Measurements from ENCODE around the gene TST. TPM values are rescaled to one million over a fixed set of nuclear protein-coding genes. Genes with fewer than 3 reads are reported as not detected.

Gene TST
- total and polyA plus RNA-seq, 2 of the 8 experiments (the other 6 are each of a cell fraction or from before 2014, with no cell fraction given) = 22.6 to 61.6 TPM

DNA sequence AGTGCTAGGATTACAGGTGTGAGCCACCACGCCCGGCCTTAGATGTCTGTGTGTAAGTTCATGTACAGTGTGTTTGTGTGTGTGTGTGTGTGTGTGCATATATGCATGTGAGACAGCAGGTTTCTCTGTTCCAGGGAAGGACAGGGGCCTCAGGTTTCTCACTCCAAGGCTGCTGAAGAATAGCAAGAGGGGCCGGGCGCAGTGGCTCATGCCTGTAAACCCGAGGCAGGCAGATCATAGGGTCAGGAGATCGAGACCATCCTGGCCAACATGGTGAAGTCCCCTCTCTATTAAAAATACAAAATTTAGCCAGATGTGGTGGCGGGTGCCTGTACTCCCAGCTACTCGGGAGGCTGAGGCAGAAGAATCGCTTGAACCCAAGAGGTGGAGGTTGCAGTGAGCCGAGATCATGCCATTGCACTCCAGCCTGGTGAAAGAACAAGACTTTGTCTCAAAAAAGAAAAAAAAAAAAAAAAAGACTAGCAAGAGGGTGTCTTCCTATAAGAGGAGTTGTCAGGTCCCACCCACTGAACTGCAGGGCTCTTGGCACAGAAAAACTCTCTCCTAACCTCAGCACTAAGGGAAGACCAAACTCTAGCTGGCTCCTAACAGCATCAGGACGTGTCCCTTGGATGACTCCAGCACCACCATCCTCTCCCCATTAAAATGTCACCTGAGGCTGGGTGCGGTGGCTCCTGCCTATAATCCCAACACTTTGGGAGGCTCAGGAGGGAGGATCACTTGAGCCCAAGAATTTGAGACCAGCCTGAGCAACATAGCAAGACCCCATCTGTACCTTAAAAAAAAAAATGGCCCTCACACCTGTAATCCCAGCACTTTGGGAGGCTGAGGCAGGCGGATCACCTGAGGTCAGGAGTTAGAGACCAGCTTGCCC lies 40.0 kb downstream of the TST start (continued):
- TF ChIP-seq, protein P1, sequence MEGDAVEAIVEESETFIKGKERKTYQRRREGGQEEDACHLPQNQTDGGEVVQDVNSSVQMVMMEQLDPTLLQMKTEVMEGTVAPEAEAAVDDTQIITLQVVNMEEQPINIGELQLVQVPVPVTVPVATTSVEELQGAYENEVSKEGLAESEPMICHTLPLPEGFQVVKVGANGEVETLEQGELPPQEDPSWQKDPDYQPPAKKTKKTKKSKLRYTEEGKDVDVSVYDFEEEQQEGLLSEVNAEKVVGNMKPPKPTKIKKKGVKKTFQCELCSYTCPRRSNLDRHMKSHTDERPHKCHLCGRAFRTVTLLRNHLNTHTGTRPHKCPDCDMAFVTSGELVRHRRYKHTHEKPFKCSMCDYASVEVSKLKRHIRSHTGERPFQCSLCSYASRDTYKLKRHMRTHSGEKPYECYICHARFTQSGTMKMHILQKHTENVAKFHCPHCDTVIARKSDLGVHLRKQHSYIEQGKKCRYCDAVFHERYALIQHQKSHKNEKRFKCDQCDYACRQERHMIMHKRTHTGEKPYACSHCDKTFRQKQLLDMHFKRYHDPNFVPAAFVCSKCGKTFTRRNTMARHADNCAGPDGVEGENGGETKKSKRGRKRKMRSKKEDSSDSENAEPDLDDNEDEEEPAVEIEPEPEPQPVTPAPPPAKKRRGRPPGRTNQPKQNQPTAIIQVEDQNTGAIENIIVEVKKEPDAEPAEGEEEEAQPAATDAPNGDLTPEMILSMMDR (IDR thresholded peaks at IDR 0.05; ENCODE audit: control extremely low read depth in 1 of 3, insufficient read depth in 1 of 3, low read depth in 1 of 3, low read length in 3 of 3) = no peak
- TF ChIP-seq JUND (IDR thresholded peaks at IDR 0.05; ENCODE audit: low read length) (no peak), CHD1 (IDR thresholded peaks at IDR 0.05; ENCODE audit: low read depth, low read length) (no peak), EZH2 (IDR thresholded peaks at IDR 0.05; ENCODE audit: low read depth, low read length, severe bottlenecking) (no peak), ASH2L (IDR thresholded peaks at IDR 0.05; ENCODE audit: low read length) (no peak)
- TF ChIP-seq, protein P2, sequence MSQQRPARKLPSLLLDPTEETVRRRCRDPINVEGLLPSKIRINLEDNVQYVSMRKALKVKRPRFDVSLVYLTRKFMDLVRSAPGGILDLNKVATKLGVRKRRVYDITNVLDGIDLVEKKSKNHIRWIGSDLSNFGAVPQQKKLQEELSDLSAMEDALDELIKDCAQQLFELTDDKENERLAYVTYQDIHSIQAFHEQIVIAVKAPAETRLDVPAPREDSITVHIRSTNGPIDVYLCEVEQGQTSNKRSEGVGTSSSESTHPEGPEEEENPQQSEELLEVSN (IDR thresholded peaks at IDR 0.05) = no peak

Measured in H1 (cell line).